AG04450 (cell line): ENCODE results near the gene ELP6. TPM values are rescaled to one million over a fixed set of nuclear protein-coding genes. Genes with fewer than 3 reads are reported as not detected.
"Not testable (repeated sequence)": the region's sequence is repeated elsewhere in the genome, so short reads cannot be mapped to it uniquely, and the experiment has no call there.

Experiments
- CTCF ChIA-PET: fragments of 300-600, 350-600 bp; formaldehyde crosslinking; extraction: SDS; loops from one replicate; lab custom pipeline; 2022; ENCODE audit warnings: antibody characterized with exemption, inconsistent platforms; lab: Charles Lee
- POLR2A ChIA-PET: fragments of 350-600 bp; formaldehyde crosslinking; extraction: SDS; loops from one replicate; lab custom pipeline; 2021; ENCODE audit warnings: antibody characterized with exemption, inconsistent platforms; lab: Yijun Ruan, JAX
- DNase-seq: peaks from one replicate; pipeline ENCODE4 v3.0.0-alpha.2; 2011; ENCODE audit warnings: low read depth, low spot score
- H3K27ac ChIP-seq: one replicate; pipeline ENCODE4 v1.5.1; 2012; ENCODE audit warnings: low read depth, low read length, control low read depth
- H3K27me3 ChIP-seq: one replicate; pipeline ENCODE4 v1.6.0; 2012; ENCODE audit warnings: low read length; ENCODE audit not compliant: control insufficient read depth, insufficient read depth
- H3K4me3 ChIP-seq: 2 replicates; pipeline ENCODE4 v1.5.1; 2011; ENCODE audit warnings: mild to moderate bottlenecking, low read depth, low read length, control low read depth
- H3K9me3 ChIP-seq: 2 replicates; pipeline ENCODE4 v1.5.1; 2012; ENCODE audit warnings: low read length; ENCODE audit not compliant: control insufficient read depth, insufficient read depth
- polyA plus RNA-seq: library from polyadenylated mRNA; depleted of rRNA; stranded (reverse); fragments of >200 nt; gene quantifications from 2 replicates; pipeline ENCODE4 v1.2.3, GENCODE V29; 2011
- TF ChIP-seq, protein P1 (sequence below): IDR thresholded peaks from 2 replicates; pipeline ENCODE4 v1.5.1; 2011; ENCODE audit warnings: low read depth, low read length, control low read depth, inconsistent platforms

ELP6 gene
- polyA plus RNA-seq, 1 experiment: 40.0 TPM

DNA sequence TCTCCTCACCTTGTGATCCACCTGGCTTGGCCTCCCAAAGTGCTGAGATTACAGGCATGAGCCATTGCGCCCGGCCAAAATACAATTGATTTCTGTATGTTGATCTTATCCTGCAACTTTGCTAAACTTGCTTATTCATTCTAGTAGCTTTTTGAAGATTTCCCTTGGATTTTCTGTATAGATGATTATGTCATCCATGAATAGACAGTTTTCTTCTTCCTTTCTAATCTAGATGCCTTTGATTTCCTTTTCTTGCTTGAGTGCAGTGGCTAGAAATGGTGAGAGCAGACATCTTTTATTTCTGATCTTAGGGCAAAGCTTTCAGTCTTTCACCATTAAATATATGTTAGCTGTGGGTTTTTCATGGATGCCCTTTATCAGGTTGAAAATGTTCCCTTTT is 4.4 kb upstream of the ELP6 start:
- H3K9me3 ChIP-seq: no peaks in the 10 kb centered on the region
- POLR2A ChIA-PET: interaction anchor here (0.6 kb wide), 1 partner anchor 113 kb away, joined by 4 read pairs; no protein-coding TSS in a partner anchor
- no peak overlapping the region for H3K4me3 ChIP-seq
- H3K27ac ChIP-seq: no peak overlapping the region
- TF ChIP-seq, protein P1, sequence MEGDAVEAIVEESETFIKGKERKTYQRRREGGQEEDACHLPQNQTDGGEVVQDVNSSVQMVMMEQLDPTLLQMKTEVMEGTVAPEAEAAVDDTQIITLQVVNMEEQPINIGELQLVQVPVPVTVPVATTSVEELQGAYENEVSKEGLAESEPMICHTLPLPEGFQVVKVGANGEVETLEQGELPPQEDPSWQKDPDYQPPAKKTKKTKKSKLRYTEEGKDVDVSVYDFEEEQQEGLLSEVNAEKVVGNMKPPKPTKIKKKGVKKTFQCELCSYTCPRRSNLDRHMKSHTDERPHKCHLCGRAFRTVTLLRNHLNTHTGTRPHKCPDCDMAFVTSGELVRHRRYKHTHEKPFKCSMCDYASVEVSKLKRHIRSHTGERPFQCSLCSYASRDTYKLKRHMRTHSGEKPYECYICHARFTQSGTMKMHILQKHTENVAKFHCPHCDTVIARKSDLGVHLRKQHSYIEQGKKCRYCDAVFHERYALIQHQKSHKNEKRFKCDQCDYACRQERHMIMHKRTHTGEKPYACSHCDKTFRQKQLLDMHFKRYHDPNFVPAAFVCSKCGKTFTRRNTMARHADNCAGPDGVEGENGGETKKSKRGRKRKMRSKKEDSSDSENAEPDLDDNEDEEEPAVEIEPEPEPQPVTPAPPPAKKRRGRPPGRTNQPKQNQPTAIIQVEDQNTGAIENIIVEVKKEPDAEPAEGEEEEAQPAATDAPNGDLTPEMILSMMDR: no peak
- CTCF ChIA-PET: interaction anchor here (0.9 to 1.3 kb wide), 2 partner anchors 271 to 307 kb away, joined by 3 to 7 read pairs; no protein-coding TSS in a partner anchor
- H3K27me3 ChIP-seq: no peaks in the 10 kb centered on the region
- no peak for DNase-seq

DNA sequence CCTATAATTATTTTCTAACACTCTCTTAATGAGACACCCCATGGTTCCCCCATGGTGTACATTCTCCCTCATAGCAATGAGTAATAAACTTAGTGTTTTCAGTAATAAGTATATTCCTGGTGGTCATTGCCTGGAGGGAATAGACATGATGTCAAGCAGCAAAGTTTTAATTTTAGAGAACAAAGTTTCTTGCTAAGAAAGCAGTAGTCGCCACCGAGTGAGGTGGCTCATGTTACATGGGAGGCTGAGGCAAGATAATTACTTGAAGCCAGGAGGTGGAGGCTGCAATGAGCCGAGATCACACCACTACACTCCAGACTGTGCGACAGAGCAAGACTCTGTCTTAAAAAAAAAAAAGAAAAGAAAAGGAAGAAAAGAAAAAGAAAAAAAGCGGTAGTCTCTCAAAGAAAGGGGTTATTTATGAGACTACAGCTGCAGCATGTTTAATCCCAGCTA is 2.4 kb upstream of the ELP6 start:
- ChIA-PET CTCF (interaction anchor here (0.5 to 4.0 kb wide), 4 partner anchors 94 to 298 kb away, joined by 3 to 21 read pairs (median 8); no protein-coding TSS in a partner anchor), POLR2A (no interaction called here)
- Histone ChIP-seq H3K4me3 (no peak overlapping the region), H3K27me3 (no peaks in the 10 kb centered on the region), H3K27ac (no peak overlapping the region), H3K9me3 (no peaks in the 10 kb centered on the region)
- TF ChIP-seq, protein P1: no peak
- DNase-seq: no peak

DNA sequence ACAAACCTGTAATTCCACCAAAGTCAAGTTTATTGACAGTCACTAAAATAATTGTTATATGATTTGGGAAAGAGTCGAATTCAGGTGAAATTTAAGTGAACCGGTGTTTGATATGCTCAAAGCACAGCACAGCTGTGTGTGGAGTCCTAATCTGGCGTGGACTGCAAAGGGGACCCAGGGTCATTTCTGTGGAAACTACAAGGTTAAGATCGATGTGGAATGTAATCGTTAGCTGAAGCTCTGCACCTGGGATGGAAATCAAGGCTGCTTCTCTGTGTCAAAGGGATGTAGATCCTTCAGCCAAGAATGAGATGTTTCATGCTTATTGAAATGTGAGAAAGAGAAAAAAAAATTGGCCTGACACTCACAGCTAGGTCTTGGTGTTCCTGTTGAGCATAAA is 1.6 kb upstream of the ELP6 start:
- ChIA-PET POLR2A (no interaction called here), CTCF (interaction anchor here (4.0 kb wide), 1 partner anchor 93 kb away, joined by 21 read pairs; no protein-coding TSS in a partner anchor)
- TF ChIP-seq, protein P1: no peak
- Histone ChIP-seq H3K9me3 (no peaks in the 10 kb centered on the region), H3K27me3 (no peaks in the 10 kb centered on the region), H3K27ac (no peak overlapping the region), H3K4me3 (no peak overlapping the region)
- DNase-seq: no peak

DNA sequence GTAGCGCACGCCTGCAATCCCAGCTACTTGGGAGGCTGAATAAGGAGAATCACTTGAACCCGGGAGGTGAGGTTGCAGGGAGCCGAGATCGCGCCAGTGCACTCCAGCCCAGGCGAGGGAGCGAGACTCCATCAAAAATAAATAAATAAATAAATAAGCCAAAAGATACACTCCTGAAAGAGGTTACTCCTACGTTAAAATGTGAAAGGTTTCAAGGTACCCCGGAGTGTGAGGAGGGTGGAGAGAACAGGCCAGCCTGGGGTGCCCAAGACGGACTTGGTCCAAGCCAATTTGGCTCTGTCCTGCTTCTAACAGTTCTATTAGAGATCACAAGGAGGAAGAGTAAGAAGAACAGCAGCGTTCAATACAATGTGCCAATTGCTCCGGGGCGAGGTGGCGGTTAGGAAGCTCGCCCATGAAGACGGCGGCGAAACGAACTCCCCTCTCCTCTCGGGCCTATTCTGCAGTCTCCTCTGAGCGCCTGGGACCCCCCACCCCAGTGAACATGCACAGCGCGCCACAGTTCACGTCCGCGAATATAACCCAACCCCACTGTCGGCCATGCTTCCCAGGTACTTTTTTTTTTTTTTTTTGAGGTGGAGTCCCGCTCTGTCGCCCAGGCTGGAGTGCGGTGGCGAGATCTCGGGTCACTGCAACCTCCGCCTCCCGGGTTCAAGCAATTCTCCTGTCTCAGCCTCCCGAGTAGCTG is 942 bp downstream of the ELP6 start:
- DNase-seq: no peak
- ChIA-PET CTCF (interaction anchor here (0.6 to 4.0 kb wide), 2 partner anchors 91 to 132 kb away, joined by 3 to 21 read pairs; partner anchors contain the start of gene PTPN23), POLR2A (interaction anchor here (0.7 kb wide), 1 partner anchor 86 kb away, joined by 6 read pairs; no protein-coding TSS in a partner anchor)
- H3K9me3 ChIP-seq: no peaks in the 10 kb centered on the region
- H3K27ac ChIP-seq: peak overlapping the region; percentile 85
- H3K4me3 ChIP-seq: peak overlapping the region; percentile 70
- H3K27me3 ChIP-seq: no peaks in the 10 kb centered on the region
- TF ChIP-seq, protein P1: no peak

DNA sequence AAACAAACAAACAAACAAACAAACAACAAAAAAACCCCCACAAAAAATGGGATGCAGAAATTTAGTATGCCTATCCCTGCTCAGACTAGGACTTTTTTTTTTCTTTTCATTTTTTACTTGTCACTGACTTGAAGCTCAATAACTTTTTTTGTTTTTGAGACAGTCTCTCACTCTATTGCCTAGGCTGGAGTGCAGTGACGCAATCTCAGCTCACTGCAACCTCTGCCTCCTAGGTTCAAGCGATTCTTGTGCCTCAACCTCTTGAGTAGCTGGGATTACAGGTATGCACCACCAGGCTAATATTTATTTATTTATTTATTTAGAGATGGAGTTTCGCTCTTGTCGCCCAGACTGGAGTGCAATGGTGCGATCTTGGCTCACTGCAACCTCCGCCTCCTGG is 8.2 kb downstream of the ELP6 start:
- H3K4me3 ChIP-seq, POLR2A ChIA-PET, DNase-seq, H3K27me3 ChIP-seq, H3K27ac ChIP-seq, CTCF ChIA-PET, H3K9me3 ChIP-seq: not testable (repeated sequence)
